CD14-positive monocyte (primary cell): ENCODE measurements around the gene DGKA. TPM values are rescaled to one million over a fixed set of nuclear protein-coding genes. Genes with fewer than 3 reads are reported as not detected.
A peak's percentile ranks its signal among the peaks of the same experiment; 100 is the strongest.

ENCODE experiments used
- DNase-seq, 3 donors: peaks; one replicate each; pipeline ENCODE4 v3.0.0-alpha.2; 2011 to 2022
- H2AFZ ChIP-seq: 2 replicates; pipeline ENCODE4 v1.6.0; 2012; ENCODE audit warnings: mild to moderate bottlenecking, low read depth, low read length, inconsistent platforms; ENCODE audit not compliant: insufficient read depth, poor library complexity, severe bottlenecking
- H3K27ac ChIP-seq, 2 donors: 1 replicate in 1 of 2; 2 replicates in 1 of 2; pipeline ENCODE4 v1.5.1; 2012 to 2013; ENCODE audit warnings: low read length in 2 of 2, control low read depth in 1 of 2, inconsistent platforms in 1 of 2, low read depth in 1 of 2, mild to moderate bottlenecking in 1 of 2
- H3K27me3 ChIP-seq, 2 donors: one replicate each; pipeline versions ENCODE4 v1.6.0 to v1.6.1; 2011 to 2013; ENCODE audit warnings: low read length in 2 of 2; ENCODE audit not compliant: control insufficient read depth in 2 of 2, insufficient read depth in 2 of 2
- H3K36me3 ChIP-seq, 2 donors: replicated peaks in 1 of 2; 1 replicate in 1 of 2; 2 replicates in 1 of 2; pipeline versions ENCODE4 v1.5.1 to v1.6.1; 2012 to 2013; ENCODE audit warnings: low read length in 2 of 2, control low read depth in 1 of 2, inconsistent platforms in 1 of 2, mild to moderate bottlenecking in 1 of 2; ENCODE audit not compliant: insufficient read depth in 2 of 2, control insufficient read depth in 1 of 2
- H3K4me1 ChIP-seq, 2 donors: 1 replicate in 1 of 2; 2 replicates in 1 of 2; pipeline versions ENCODE4 v1.5.1 to v1.6.1; 2012 to 2013; ENCODE audit warnings: low read length in 2 of 2, control low read depth in 1 of 2, inconsistent platforms in 1 of 2, mild to moderate bottlenecking in 1 of 2, moderate library complexity in 1 of 2; ENCODE audit not compliant: insufficient read depth in 2 of 2, control insufficient read depth in 1 of 2
- H3K4me2 ChIP-seq: replicated peaks from 2 replicates; pipeline ENCODE3; 2012; ENCODE audit warnings: low read length, moderate library complexity, mild to moderate bottlenecking; ENCODE audit not compliant: poor library complexity, severe bottlenecking; ENCODE audit errors: extremely low read depth
- H3K4me3 ChIP-seq, 3 experiments: fragments of 200-600 bp in 1 of 3; sonication (generic) in 1 of 3; replicated peaks in 1 of 3; 1 replicate in 2 of 3; 2 replicates in 1 of 3; pipeline ENCODE4 v1.5.1; 2011 to 2013; ENCODE audit warnings: low read length in 3 of 3, mild to moderate bottlenecking in 3 of 3, control low read depth in 2 of 3, low read depth in 2 of 3, inconsistent platforms in 1 of 3, moderate library complexity in 1 of 3
- H3K79me2 ChIP-seq: 2 replicates; pipeline ENCODE4 v1.6.0; 2012; ENCODE audit warnings: mild to moderate bottlenecking, control low read depth, inconsistent platforms, low read length, moderate library complexity; ENCODE audit not compliant: insufficient read depth
- H3K9ac ChIP-seq: 2 replicates; pipeline ENCODE4 v1.6.0; 2017; ENCODE audit warnings: low read length, mild to moderate bottlenecking; ENCODE audit not compliant: insufficient read depth, poor library complexity, severe bottlenecking
- H3K9me3 ChIP-seq, 2 donors: replicated peaks in 1 of 2; 1 replicate in 1 of 2; 2 replicates in 1 of 2; pipeline versions ENCODE4 v1.5.1 to v1.6.1; 2012 to 2013; ENCODE audit warnings: low read length in 2 of 2, control low read depth in 1 of 2; ENCODE audit not compliant: control insufficient read depth in 1 of 2, insufficient read depth in 1 of 2
- H4K20me1 ChIP-seq: 2 replicates; pipeline ENCODE4 v1.6.0; 2012; ENCODE audit warnings: mild to moderate bottlenecking, low read length, control low read depth, moderate library complexity; ENCODE audit not compliant: insufficient read depth
- H3K27ac Mint-ChIP-seq, 7 donors: one replicate each; pipeline ENCODE4 v1.8.0; 2020; ENCODE audit warnings: mild to moderate bottlenecking in 7 of 7, mixed read lengths in 7 of 7, moderate library complexity in 6 of 7, inconsistent platforms in 2 of 7
- H3K27me3 Mint-ChIP-seq, 3 donors: one replicate each; pipeline ENCODE4 v1.8.0; 2021 to 2022; ENCODE audit warnings: low read depth in 3 of 3, mild to moderate bottlenecking in 3 of 3, mixed read lengths in 3 of 3, moderate library complexity in 3 of 3, inconsistent platforms in 1 of 3
- H3K36me3 Mint-ChIP-seq, 2 donors: one replicate each; pipeline ENCODE4 v1.8.0; 2020; ENCODE audit warnings: mixed read lengths in 2 of 2, inconsistent platforms in 1 of 2, mild to moderate bottlenecking in 1 of 2
- H3K4me1 Mint-ChIP-seq: one replicate; pipeline ENCODE4 v1.8.0; 2020; ENCODE audit warnings: mild to moderate bottlenecking, mixed read lengths
- H3K4me3 Mint-ChIP-seq, 2 donors: one replicate each; pipeline ENCODE4 v1.8.0; 2020; ENCODE audit warnings: mild to moderate bottlenecking in 2 of 2, mixed read lengths in 2 of 2, moderate library complexity in 1 of 2
- H3K9me3 Mint-ChIP-seq, 7 donors: one replicate each; pipeline ENCODE4 v1.8.0; 2020 to 2022; ENCODE audit warnings: mixed read lengths in 7 of 7, mild to moderate bottlenecking in 6 of 7, moderate library complexity in 6 of 7, inconsistent platforms in 2 of 7
- CTCF ChIP-seq: fragments of 200-600 bp; IDR thresholded peaks from one replicate; pipeline ENCODE4 v1.8.0; 2022; ENCODE audit warnings: antibody characterized with exemption, mild to moderate bottlenecking
- WGBS: methylation state at CpG from one replicate; pipeline ENCODE4 v1.1.5; 2013; ENCODE audit warnings: missing lambda C conversion rate; ENCODE audit not compliant: insufficient coverage; 5-methylcytosine and 5-hydroxymethylcytosine counted together
- intact Hi-C, 2 donors: fragments of 100-400 bp; cut with micrococcal nuclease; formaldehyde crosslinking; loops; one replicate each; pipeline versions ENCODE4 v1.15.0 to v1.15.1; 2023
- polyA plus RNA-seq, 3 donors: library from polyadenylated mRNA; depleted of rRNA in 1 of 3; unstranded in 2 of 3; stranded (reverse) in 1 of 3; fragments of 300-500 nt in 2 of 3; fragments of >200 nt in 1 of 3; fragmentation: Illumina TruSeq in 2 of 3; gene quantifications; 1 replicate in 2 of 3; 2 replicates in 1 of 3; pipeline ENCODE4 v1.2.3, GENCODE V29; 2012 to 2021

DGKA gene
- polyA plus RNA-seq, 3 donors, result 16.0 to 99.1 (median 21.4) TPM

- H3K27ac Mint-ChIP-seq, result peak overlapping the region in 1 of 7 donors; percentile 53
- no peak for TF ChIP-seq CTCF
- H3K27ac ChIP-seq, result peak overlapping the region in 1 of 2 donors; percentile 90
Measured at GRCh38 chr12:55972042-55972441, 41.1 kb downstream of the DGKA start.

DNA sequence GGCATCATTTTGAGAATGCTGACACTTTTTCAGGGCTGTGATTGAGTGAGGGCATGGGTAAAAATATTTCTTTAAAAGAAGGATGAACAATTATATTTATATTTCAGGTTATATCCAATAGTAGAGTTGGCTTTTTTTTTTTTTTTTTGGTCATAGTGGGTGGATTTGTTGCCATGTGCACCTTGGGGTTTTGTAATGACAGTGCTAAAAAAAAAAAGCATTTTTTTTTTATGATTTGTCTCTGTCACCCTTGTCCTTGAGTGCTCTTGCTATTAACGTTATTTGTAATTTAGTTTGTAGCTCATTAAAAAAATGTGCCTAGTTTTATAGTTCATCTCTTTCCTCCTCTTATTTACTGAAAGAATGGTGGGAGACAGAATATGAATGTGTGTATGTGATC is 41.5 kb downstream of the DGKA start:
- H3K36me3 ChIP-seq, result no peaks in the 10 kb centered on the region
- TF ChIP-seq CTCF, result no peak
- peaks cover 40% of the 10 kb centered on the region for H3K79me2 ChIP-seq
- intact Hi-C loops, result loop anchor here in 1 of 2 donors (2.0 to 10.0 kb wide), 3 partner anchors 45 to 142 kb away; partner anchors contain the start of genes PYM1, RPL41 and ZC3H10
- H3K27ac ChIP-seq, result peak overlapping the region; percentile 83 to 90
- H3K27me3 ChIP-seq, result no peaks in the 10 kb centered on the region
- peaks cover 10% of the 10 kb centered on the region for H4K20me1 ChIP-seq
- whole genome bisulfite sequencing, result no CpG with 5 or more reads among the region's 1 CpG
- Mint-ChIP-seq H3K36me3 (peaks cover 5 to 7% of the 10 kb centered on the region in 2 donors), H3K9me3 (no peaks in the 10 kb centered on the region), H3K27ac (no peak overlapping the region), H3K4me1 (peaks cover 21% of the 10 kb centered on the region), H3K27me3 (peaks cover 0 to 2% (median 0%) of the 10 kb centered on the region in 3 donors), H3K4me3 (no peak overlapping the region)
- no peaks in the 10 kb centered on the region for H3K9me3 ChIP-seq
- peak overlapping the region; percentile 62 to 98 (median 84) for H3K4me3 ChIP-seq
- no peak for DNase-seq
- no peak overlapping the region for H3K9ac ChIP-seq
- peaks cover 24 to 36% of the 10 kb centered on the region in 2 donors for H3K4me1 ChIP-seq
- H2AFZ ChIP-seq, result peak overlapping the region; percentile 75
- peak overlapping the region; percentile 79 for H3K4me2 ChIP-seq

More at GRCh38 chr12:55972042-55972441, 41.1 kb downstream of the DGKA start:
- intact Hi-C loops, result loop anchor here in 1 of 2 donors (2.0 to 10.0 kb wide), 3 partner anchors 45 to 143 kb away; partner anchors contain the start of genes PYM1, RPL41 and ZC3H10
- Mint-ChIP-seq H3K27me3 (peaks cover 0 to 2% (median 0%) of the 10 kb centered on the region in 3 donors), H3K9me3 (no peaks in the 10 kb centered on the region), H3K4me1 (peaks cover 21% of the 10 kb centered on the region), H3K36me3 (peaks cover 5 to 7% of the 10 kb centered on the region in 2 donors), H3K4me3 (no peak overlapping the region)
- H3K9me3 ChIP-seq, result no peaks in the 10 kb centered on the region
- H4K20me1 ChIP-seq, result peaks cover 6% of the 10 kb centered on the region
- no peak for DNase-seq
- H2AFZ ChIP-seq, result no peak overlapping the region
- H3K4me1 ChIP-seq, result peaks cover 26 to 36% of the 10 kb centered on the region in 2 donors
- no peaks in the 10 kb centered on the region for H3K27me3 ChIP-seq
- H3K36me3 ChIP-seq, result no peaks in the 10 kb centered on the region
- peak overlapping the region; percentile 79 for H3K4me2 ChIP-seq
- H3K79me2 ChIP-seq, result peaks cover 40% of the 10 kb centered on the region
- H3K9ac ChIP-seq, result no peak overlapping the region
- peak overlapping the region in 1 of 3 experiments; percentile 84 for H3K4me3 ChIP-seq
- WGBS, result 100% methylated on average over 1 of the region's 3 CpGs
